GM18498 (cell line): Measurements from ENCODE around the gene TYROBP.
"Not testable (repeated sequence)": the region's sequence is repeated elsewhere in the genome, so short reads cannot be mapped to it uniquely, and the experiment has no call there.

ENCODE experiments used
- ATAC-seq: cut with Tn5 transposase; IDR thresholded peaks from one replicate; pipeline ENCODE4 v1.9.1; 2021; ENCODE audit warnings: mild to moderate bottlenecking, moderate library complexity; ENCODE audit not compliant: unreplicated experiment

The TYROBP gene

DNA sequence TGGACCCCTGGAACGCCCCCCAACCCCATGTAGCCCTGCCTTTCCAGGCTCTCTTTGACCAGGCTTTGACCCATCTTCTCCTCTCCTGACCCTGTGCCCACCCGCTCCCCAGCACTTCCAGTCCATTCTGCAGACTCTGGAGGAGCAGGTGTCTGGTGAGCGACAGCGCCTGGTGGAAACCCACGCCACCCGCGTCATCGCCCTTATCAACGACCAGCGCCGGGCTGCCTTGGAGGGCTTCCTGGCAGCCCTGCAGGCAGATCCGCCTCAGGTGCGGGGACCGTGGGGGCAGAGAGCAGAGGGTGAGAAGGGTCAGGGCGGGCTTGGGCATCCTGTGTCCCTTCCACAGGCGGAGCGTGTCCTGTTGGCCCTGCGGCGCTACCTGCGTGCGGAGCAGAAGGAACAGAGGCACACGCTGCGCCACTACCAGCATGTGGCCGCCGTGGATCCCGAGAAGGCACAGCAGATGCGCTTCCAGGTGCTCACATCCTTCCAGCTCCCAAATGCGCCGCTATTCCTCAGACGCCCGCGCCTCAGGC lies 33.6 kb downstream of the TYROBP start:
- no peak for ATAC-seq

DNA sequence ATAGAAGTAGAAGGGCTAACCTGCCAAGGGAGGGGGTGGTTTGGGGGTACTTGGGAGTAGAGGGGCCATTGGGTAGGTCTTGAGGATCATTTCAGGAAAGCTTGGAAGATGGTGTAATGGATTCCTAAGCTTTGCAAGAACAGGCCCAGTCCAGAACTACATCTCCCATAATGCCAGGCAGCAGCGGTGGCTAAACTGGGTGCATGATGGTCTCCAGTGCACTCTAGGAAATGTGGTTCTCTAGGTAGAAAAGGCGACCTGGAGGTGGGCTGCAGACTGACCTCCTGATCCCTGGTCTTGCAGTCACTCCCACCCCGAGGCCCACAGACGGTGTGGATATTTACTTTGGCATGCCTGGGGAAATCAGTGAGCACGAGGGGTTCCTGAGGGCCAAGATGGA lies 35.9 kb downstream of the TYROBP start:
- ATAC-seq: no peak

DNA sequence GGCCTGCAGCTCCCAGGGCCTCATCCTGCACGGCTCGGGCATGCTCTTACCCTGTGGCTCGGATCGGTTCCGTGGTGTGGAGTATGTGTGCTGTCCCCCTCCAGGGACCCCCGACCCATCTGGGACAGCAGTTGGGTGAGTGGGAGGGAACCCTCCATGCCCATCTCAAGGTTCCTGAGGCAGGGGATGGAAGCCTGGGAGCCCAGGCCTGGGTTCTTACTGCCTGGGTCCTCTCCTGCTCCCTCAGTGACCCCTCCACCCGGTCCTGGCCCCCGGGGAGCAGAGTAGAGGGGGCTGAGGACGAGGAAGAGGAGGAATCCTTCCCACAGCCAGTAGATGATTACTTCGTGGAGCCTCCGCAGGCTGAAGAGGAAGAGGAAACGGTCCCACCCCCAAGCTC lies 36.5 kb downstream of the TYROBP start:
- ATAC-seq: no peak

DNA sequence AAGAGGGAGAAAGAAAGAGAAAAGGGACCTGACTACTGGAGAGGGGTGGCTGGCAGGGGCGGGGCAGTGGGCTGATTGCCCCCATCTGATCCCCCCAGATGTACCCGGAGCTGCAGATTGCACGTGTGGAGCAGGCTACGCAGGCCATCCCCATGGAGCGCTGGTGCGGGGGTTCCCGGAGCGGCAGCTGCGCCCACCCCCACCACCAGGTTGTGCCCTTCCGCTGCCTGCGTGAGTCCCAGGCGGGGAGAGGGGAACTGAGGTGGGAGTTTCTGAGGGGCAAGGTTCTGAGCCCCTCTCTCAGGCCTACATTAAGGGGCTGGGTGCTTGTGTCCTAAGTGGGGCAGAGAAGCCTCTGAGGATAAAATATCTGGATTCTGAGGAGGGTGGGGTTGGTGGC lies 37.3 kb downstream of the TYROBP start:
- ATAC-seq: no peak

DNA sequence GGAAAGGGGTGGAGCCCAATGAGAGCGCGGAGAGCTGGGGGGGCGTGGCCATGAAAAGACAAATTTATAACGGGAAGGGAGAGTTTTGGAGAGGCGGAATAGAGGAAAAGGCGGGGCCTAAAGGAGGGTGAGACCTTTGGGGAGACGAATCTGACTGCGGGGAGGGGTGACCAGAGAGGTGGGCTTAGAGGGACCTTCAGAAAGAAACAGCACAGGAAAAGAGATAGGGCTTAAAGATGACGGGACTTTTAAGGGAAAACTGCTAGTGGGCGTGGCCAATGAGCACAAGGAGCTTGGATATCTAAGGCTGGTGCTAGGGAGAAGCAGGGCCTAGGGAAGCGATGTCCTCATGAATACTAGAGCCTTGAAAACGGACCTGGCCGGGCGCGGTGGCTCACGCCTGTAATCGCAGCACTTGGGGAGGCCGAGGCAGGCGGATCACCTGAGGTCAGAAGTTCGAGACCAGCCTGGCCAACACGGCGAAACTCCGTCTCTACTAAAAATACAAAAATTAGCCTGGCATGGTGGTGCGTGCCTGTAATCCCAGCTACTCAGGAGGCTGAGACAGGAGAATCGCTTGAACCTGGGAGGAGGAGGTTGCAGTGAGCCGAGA lies 37.9 kb downstream of the TYROBP start:
- not testable (repeated sequence) for ATAC-seq

DNA sequence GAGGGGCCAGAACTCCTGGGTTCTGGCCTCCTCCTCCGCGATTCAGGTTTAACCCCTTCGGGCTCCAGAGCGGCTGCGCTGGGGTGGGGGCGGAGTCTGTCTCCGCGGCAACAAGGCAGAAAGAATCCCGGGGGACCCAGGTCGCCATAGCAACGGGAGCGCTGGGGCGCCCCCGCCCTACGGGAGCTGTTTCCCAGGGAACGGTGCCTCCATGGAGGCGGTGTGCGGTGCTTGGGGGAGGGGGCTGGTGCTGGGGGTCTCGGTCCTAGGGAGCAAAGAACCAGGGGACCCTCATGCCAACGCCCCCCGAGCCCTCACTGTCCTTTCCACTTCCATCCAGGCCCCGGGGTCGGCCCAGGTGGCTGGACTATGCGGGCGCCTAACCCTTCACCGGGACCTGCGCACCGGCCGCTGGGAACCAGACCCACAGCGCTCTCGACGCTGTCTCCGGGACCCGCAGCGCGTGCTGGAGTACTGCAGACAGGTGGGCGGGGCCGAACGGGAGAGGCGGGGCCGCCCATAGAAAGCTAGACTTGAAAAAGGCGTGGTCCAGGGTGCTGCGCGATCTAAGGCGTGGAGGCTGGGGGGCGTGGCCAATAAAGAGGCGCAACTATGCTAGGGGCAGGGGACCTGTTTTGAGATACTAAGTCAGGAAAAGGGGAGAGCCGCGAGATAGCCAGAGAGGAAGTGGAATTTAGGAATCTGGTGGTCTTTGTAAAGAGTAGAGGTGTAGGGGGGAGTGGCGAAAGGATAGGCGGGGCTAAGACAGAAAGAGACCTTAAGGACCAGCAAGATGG lies 38.6 kb downstream of the TYROBP start:
- ATAC-seq: no peak

DNA sequence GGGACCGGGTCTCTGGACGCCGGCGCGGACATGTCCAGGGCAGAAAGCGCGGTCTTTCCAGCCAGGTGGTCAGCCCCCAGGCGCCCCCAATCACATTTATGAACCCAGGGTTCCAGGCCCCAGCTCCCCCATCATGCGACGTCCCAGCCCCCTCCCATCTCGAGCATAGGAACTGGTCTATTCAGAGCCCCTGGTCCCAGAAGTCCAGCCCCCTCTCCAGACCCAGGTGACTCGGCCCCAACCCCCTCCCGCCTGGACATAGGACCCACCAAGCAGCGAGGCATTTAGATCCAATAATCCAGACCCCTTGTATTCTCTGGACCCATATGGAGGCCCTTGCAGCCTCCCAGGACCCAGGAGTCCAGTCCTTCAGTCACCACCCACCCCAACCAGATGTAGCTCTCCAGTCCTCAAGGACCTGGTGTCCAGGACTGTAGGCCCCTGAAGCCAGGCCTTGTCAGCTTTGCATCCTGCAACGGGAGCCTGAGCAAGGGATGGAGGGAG lies 39.2 kb downstream of the TYROBP start:
- no peak for ATAC-seq

DNA sequence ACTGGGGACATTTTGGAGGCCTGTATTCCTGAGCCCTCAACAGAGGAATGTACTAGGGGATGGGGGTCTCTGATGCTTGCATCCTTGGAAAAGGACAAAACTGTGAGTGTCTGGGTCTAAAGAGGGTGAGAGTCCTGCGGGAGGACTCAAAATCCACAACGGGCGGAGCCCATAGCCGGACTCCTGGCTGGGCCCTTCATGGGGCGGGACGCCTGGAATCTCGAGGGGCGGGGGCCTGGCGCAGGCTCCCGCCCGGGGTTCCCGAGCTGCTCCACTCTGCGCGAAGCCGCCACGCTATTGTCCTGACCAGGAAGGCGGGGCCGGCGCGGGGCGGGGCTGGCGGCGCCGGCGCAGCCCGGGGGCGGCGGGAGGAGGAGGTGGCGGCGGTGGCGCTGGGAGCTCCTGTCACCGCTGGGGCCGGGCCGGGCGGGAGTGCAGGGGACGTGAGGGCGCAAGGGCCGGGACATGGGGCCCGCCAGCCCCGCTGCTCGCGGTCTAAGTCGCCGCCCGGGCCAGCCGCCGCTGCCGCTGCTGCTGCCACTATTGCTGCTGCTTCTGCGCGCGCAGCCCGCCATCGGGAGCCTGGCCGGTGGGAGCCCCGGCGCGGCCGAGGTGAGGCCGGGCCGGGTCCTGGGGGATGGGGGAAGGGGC lies 39.8 kb downstream of the TYROBP start, which contains the start of gene APLP1:
TSS of gene APLP1 (plus strand) at position 403 of the 651 bp plus-strand sequence. CDS start at position 466, 63 bp downstream.
- no peak for ATAC-seq

DNA sequence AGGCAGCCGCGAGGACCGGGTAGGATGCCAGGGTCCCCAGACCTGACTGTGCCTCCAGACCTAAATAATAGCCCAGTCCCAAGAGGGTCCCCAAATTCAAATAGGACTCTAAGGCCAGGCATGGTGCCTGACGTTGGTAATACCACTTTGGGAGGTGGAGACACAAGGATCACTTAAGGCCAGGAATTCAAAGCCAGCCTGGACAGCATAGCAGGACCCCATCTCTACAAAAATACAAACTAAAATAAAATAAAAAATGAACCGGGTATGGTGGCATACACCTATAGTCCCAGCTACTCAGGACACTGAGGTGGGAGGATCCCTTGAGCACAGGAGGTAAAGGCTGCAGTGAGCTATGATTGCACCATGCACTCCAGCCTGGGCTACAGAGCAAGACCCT lies 45.1 kb downstream of the TYROBP start:
- no peak for ATAC-seq

DNA sequence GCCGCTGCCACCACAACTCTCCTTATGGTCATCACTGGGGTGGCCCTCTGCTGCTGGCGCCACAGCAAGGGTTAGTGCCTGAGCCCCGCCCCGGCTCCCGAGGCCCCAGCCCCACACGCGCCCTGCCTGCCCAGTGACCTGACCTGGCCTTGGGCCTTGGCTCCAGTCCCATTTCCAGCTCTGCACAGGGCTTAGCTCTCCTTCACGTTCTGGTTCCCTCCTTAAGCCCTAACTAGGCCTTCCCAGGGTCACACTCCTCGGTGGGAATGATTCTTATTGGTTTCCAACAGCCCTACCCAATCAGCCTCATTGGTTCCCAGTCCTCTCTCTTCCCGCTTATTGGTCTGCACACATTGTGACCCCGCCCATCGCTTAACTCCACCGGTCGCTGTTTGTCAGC lies 45.6 kb downstream of the TYROBP start:
- no peak for ATAC-seq

DNA sequence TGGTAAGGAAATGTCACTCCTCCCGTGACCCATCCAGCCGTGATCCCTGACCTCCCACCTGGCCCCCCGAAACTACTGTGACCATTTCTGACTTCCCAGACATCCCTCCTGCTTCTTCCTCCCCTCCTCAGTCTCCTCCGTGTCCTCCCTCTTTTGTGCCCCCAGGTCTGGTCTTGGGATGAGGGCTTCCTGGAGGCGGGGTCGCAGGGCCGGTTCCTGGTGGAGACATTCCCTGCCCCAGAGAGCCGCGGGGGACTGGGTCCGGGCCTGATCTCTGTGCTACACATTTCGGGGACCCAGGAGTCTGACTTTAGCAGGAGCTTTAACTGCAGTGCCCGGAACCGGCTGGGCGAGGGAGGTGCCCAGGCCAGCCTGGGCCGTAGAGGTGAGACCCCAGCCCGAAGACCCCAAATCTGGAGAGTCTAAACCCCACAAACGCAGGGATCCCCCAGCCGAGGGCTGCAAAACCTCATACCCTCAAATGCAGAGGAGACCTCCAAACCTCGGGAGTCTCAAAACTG lies 46.4 kb downstream of the TYROBP start:
- ATAC-seq: no peak

DNA sequence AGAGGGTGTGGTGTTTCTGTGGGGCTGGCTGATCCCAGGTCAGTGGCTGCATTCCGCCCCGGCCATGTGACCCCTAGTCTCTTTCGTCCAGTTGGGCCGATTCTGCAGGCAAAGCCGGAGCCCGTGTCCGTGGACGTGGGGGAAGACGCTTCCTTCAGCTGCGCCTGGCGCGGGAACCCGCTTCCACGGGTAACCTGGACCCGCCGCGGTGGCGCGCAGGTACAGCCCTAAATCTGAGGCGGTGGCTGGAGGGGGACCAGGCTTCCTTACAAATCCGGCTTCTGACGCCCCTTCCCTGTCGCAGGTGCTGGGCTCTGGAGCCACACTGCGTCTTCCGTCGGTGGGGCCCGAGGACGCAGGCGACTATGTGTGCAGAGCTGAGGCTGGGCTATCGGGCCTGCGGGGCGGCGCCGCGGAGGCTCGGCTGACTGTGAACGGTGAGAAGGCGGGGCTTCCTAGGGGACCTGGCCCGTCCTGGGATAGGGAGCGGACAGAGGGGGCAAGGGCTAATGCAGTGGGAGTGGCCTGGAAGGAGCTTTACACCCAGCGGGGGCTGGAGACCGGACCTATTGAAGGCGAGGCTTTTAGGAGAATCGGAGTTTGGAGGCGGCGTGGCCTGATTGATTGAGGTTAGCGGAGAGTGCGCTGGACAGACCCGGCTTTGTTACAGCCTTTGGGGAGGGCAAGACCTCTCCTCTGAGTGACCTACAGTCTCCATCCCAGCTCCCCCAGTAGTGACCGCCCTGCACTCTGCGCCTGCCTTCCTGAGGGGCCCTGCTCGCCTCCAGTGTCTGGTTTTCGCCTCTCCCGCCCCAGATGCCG lies 47.1 kb downstream of the TYROBP start:
- no peak for ATAC-seq

DNA sequence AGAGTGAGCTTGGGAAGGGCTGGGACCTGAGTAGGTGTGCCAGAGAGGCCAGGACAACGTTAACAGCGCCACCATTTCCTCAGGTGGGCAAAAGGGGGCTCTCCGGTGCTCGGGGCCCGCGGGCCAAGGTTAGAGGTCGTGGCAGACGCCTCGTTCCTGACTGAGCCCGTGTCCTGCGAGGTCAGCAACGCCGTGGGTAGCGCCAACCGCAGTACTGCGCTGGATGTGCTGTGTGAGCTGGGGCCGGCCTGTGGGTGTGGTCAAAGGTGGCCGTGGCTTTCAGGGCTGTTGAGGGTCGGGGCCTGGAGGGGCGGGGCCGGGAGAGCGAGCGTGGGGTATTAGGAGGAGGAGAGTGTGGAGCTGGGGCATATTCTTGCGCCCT lies 47.7 kb downstream of the TYROBP start:
- no peak for ATAC-seq

DNA sequence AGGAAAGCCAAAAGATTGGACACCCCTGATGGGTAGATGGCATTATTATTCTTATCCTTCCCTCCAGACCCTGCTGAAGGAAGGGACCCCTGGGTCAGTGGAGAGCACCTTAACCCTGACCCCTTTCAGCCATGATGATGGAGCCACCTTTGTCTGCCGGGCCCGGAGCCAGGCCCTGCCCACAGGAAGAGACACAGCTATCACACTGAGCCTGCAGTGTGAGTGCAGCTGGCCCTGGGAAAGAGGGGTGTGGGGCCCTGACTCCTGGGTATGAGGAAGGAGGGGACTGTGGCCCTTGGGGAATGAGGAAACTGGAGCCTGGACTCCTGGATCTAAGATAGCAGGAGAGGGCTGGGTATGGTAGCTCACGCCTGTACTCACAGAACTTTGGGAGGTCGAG lies 48.7 kb downstream of the TYROBP start:
- ATAC-seq: no peak

DNA sequence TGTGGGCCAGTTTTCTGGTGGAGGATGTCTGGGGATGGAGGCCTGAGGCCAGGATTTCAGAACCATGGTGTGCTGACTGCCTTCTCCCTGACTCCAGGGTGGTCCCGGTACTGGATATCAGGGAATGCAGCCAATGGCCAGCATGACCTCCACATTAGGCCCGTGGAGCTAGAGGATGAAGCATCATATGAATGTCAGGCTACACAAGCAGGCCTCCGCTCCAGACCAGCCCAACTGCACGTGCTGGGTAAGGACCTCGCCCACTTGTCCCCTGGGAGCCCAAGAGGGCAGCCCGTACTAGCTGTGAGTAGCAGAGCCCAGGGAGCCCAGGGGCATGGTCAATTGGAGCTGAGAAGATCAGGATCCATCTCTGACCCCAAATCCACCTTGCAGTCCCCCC lies 49.8 kb downstream of the TYROBP start:
- ATAC-seq: no peak

DNA sequence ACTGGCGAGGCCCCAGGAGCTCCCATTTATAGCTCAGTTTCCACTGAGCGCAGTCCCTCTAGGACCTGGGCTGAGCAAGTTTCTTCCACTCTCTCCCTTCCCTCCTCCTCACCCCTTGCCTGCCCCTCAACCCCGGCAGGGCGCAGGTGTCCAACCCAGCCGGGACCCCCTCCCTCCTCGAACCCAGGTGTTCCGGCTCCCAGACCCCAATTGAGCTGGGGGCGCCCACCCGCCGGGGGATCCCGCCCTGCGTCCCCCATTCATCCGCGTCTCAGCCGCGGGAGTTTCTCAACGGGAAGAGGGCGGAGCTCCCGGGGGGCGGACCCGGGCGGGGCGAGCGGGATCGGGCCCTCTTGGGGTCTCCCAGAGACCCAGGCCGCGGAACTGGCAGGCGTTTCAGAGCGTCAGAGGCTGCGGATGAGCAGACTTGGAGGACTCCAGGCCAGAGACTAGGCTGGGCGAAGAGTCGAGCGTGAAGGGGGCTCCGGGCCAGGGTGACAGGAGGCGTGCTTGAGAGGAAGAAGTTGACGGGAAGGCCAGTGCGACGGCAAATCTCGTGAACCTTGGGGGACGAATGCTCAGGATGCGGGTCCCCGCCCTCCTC lies 51.4 kb downstream of the TYROBP start, which contains the start of gene KIRREL2:
TSS of gene KIRREL2 (plus strand) at position 366 of the 604 bp plus-strand sequence. CDS start at position 575, 209 bp downstream.
- ATAC-seq: no peak
